H1 (cell line): ENCODE results near the gene SLC13A5. TPM values are rescaled to one million over a fixed set of nuclear protein-coding genes. Genes with fewer than 3 reads are reported as not detected.

Experiments
- CTCF ChIA-PET: fragments of 300-600 bp; sonication (Branson Sonifier 250); formaldehyde crosslinking; loops from one replicate; lab custom pipeline; 2021; ENCODE audit not compliant: partially characterized antibody; lab: Charles Lee
- POLR2A ChIA-PET: fragments of 300-600 bp; sonication (Branson Sonifier 250); formaldehyde crosslinking; loops from one replicate; lab custom pipeline; 2021; ENCODE audit warnings: inconsistent platforms; ENCODE audit not compliant: partially characterized antibody; lab: Charles Lee
- DNase-seq, 2 experiments: peaks; one replicate each; pipeline versions ENCODE4 v3.0.0 to v3.0.0-alpha.2; 2010 to 2022; ENCODE audit warnings: low spot score in 2 of 2, low read depth in 1 of 2, mixed read lengths in 1 of 2
- FAIRE-seq: peaks from 2 replicates; lab custom pipeline; 2011; peaks lifted over from hg19 to GRCh38; lab: Jason Lieb, UNC
- H2AFZ ChIP-seq: 2 replicates; pipeline ENCODE4 v1.8.1; 2012; ENCODE audit warnings: low read length, inconsistent platforms
- H2AK5ac ChIP-seq: 2 replicates; pipeline ENCODE4 v1.6.1; 2013; ENCODE audit warnings: low read depth, low read length
- H2BK120ac ChIP-seq: replicated peaks from 2 replicates; pipeline ENCODE3; 2013; ENCODE audit warnings: low read depth, low read length, inconsistent platforms
- H2BK12ac ChIP-seq: 2 replicates; pipeline ENCODE4 v1.6.1; 2013; ENCODE audit warnings: low read depth, low read length
- H2BK15ac ChIP-seq: 2 replicates; pipeline ENCODE4 v1.6.1; 2013; ENCODE audit warnings: low read length
- H2BK20ac ChIP-seq: 2 replicates; pipeline ENCODE4 v1.6.1; 2013; ENCODE audit warnings: low read length
- H2BK5ac ChIP-seq: 2 replicates; pipeline ENCODE4 v1.6.1; 2013; ENCODE audit warnings: low read depth, low read length
- H3K14ac ChIP-seq: 2 replicates; pipeline ENCODE4 v1.6.1; 2013; ENCODE audit warnings: inconsistent platforms; ENCODE audit not compliant: insufficient read length
- H3K18ac ChIP-seq: 2 replicates; pipeline ENCODE4 v1.6.1; 2013; ENCODE audit warnings: low read length; ENCODE audit errors: extremely low read depth
- H3K23ac ChIP-seq: 2 replicates; pipeline ENCODE4 v1.6.1; 2013; ENCODE audit warnings: inconsistent platforms; ENCODE audit not compliant: insufficient read length
- H3K23me2 ChIP-seq: 2 replicates; pipeline ENCODE4 v1.6.1; 2013; ENCODE audit warnings: low read depth, low read length
- H3K27ac ChIP-seq: 2 replicates; pipeline ENCODE4 v1.6.1; 2011; ENCODE audit warnings: low read depth, low read length, inconsistent platforms
- H3K27me3 ChIP-seq, 4 experiments: replicated peaks in 1 of 4; 1 replicate in 1 of 4; 2 replicates in 3 of 4; pipeline versions ENCODE4 v1.6.1 to v1.8.1; 2011 to 2013; ENCODE audit warnings: low read length in 3 of 4, mild to moderate bottlenecking in 3 of 4, inconsistent platforms in 2 of 4, mixed read lengths in 2 of 4, moderate library complexity in 1 of 4; ENCODE audit not compliant: control insufficient read depth in 3 of 4, insufficient read depth in 3 of 4; ENCODE audit errors: extremely low read depth in 1 of 4
- H3K36me3 ChIP-seq, 4 experiments: 2 replicates each; pipeline versions ENCODE4 v1.6.1 to v1.8.1; 2011 to 2013; ENCODE audit warnings: mild to moderate bottlenecking in 4 of 4, low read length in 3 of 4, moderate library complexity in 2 of 4, control low read depth in 1 of 4, inconsistent platforms in 1 of 4; ENCODE audit not compliant: insufficient read depth in 4 of 4, control insufficient read depth in 2 of 4
- H3K4ac ChIP-seq: replicated peaks from 2 replicates; pipeline ENCODE3; 2013; ENCODE audit warnings: low read length, low read depth, mixed read lengths, inconsistent platforms; ENCODE audit not compliant: insufficient read length
- H3K4me1 ChIP-seq, 4 experiments: replicated peaks in 1 of 4; 1 replicate in 1 of 4; 2 replicates in 3 of 4; pipeline versions ENCODE4 v1.6.1 to v1.8.1; 2011 to 2013; ENCODE audit warnings: low read length in 3 of 4, inconsistent platforms in 2 of 4, mixed read lengths in 1 of 4; ENCODE audit not compliant: insufficient read depth in 4 of 4, control insufficient read depth in 3 of 4
- H3K4me2 ChIP-seq, 2 experiments: 2 replicates each; pipeline versions ENCODE4 v1.6.1 to v1.8.1; 2011 to 2013; ENCODE audit warnings: low read depth in 2 of 2, low read length in 2 of 2, control low read depth in 1 of 2, inconsistent platforms in 1 of 2, mild to moderate bottlenecking in 1 of 2; ENCODE audit not compliant: insufficient read depth in 1 of 2
- H3K4me3 ChIP-seq, 4 experiments: fragments of 200-600, 300-600 bp in 1 of 4; sonication (generic), shearing (Covaris generic), sonication (Bioruptor Twin) in 1 of 4; 2 replicates each; pipeline versions ENCODE4 v1.5.1 to v1.8.1; 2011 to 2016; ENCODE audit warnings: low read length in 4 of 4, low read depth in 3 of 4, control low read depth in 2 of 4, inconsistent platforms in 2 of 4, mild to moderate bottlenecking in 2 of 4, mixed read lengths in 1 of 4, moderate library complexity in 1 of 4; ENCODE audit not compliant: insufficient read depth in 2 of 4; ENCODE audit errors: extremely low read depth in 1 of 4
- H3K56ac ChIP-seq: replicated peaks from 2 replicates; pipeline ENCODE3; 2013; ENCODE audit warnings: low read depth, mild to moderate bottlenecking, mixed read lengths, low read length, inconsistent platforms; ENCODE audit not compliant: insufficient read length
- H3K79me1 ChIP-seq: 2 replicates; pipeline ENCODE4 v1.6.1; 2013; ENCODE audit warnings: low read depth, low read length, control low read depth
- H3K79me2 ChIP-seq, 2 experiments: 2 replicates each; pipeline versions ENCODE4 v1.6.1 to v1.8.1; 2012 to 2013; ENCODE audit warnings: low read length in 2 of 2, mild to moderate bottlenecking in 2 of 2, inconsistent platforms in 1 of 2; ENCODE audit not compliant: insufficient read depth in 2 of 2, control insufficient read depth in 1 of 2
- H3K9ac ChIP-seq, 4 experiments: replicated peaks in 1 of 4; 1 replicate in 1 of 4; 2 replicates in 3 of 4; pipeline versions ENCODE4 v1.6.1 to v1.8.1; 2011 to 2013; ENCODE audit warnings: low read depth in 3 of 4, low read length in 3 of 4, control low read depth in 2 of 4, mild to moderate bottlenecking in 2 of 4, moderate library complexity in 2 of 4, inconsistent platforms in 1 of 4; ENCODE audit errors: extremely low read depth in 1 of 4
- H3K9me3 ChIP-seq, 2 experiments: 2 replicates each; pipeline versions ENCODE4 v1.6.1 to v1.8.1; 2012 to 2013; ENCODE audit warnings: mild to moderate bottlenecking in 2 of 2, moderate library complexity in 2 of 2, control low read depth in 1 of 2, inconsistent platforms in 1 of 2, low read depth in 1 of 2, low read length in 1 of 2, mixed read lengths in 1 of 2; ENCODE audit not compliant: insufficient read depth in 2 of 2
- H4K20me1 ChIP-seq, 2 experiments: replicated peaks in 1 of 2; 2 replicates each; pipeline versions ENCODE3 to v1.8.1; 2011 to 2013; ENCODE audit warnings: inconsistent platforms in 2 of 2, low read length in 2 of 2, mild to moderate bottlenecking in 1 of 2; ENCODE audit not compliant: insufficient read depth in 2 of 2, control insufficient read depth in 1 of 2
- H4K5ac ChIP-seq: 2 replicates; pipeline ENCODE4 v1.6.1; 2013; ENCODE audit warnings: low read length, low read depth, mixed read lengths, inconsistent platforms; ENCODE audit not compliant: insufficient read length
- H4K8ac ChIP-seq: 2 replicates; pipeline ENCODE4 v1.8.0; 2013; ENCODE audit warnings: mild to moderate bottlenecking, moderate library complexity, low read length, inconsistent platforms; ENCODE audit not compliant: insufficient read depth; ENCODE audit errors: extremely low read depth
- H4K91ac ChIP-seq: replicated peaks from 2 replicates; pipeline ENCODE3; 2013; ENCODE audit warnings: low read length, mixed read lengths, inconsistent platforms; ENCODE audit not compliant: insufficient read length
- ASH2L ChIP-seq: fragments of 200-600, 300-600 bp; sonication (generic); IDR thresholded peaks from one replicate; pipeline ENCODE4 v1.7.1; 2017; ENCODE audit warnings: low read length
- BCL11A ChIP-seq, 2 experiments: IDR thresholded peaks; one replicate each; pipeline ENCODE4 v1.6.1; 2011; ENCODE audit warnings: low read depth in 2 of 2, low read length in 2 of 2, mild to moderate bottlenecking in 2 of 2
- CBX5 ChIP-seq: fragments of 300-800, 300-1000 bp; sonication (generic); IDR thresholded peaks from 2 replicates; pipeline ENCODE4 v1.7.1; 2016; ENCODE audit warnings: antibody characterized with exemption, low read length, low read depth
- CBX8 ChIP-seq: fragments of 300-800, 300-1000 bp; sonication (generic); IDR thresholded peaks from 2 replicates; pipeline ENCODE4 v1.7.1; 2016; ENCODE audit warnings: low read depth, low read length, borderline replicate concordance
- CREB1 ChIP-seq: IDR thresholded peaks from 2 replicates; pipeline ENCODE4 v1.6.1; 2012; ENCODE audit warnings: inconsistent platforms
- EZH2 ChIP-seq: fragments of 200-600 bp; sonication (generic); IDR thresholded peaks from 2 replicates; pipeline ENCODE4 v1.7.1; 2012; ENCODE audit warnings: low read depth, mild to moderate bottlenecking, moderate library complexity, low read length, inconsistent platforms; ENCODE audit not compliant: severe bottlenecking
- FOSL1 ChIP-seq: IDR thresholded peaks from 2 replicates; pipeline ENCODE4 v1.6.1; 2011; ENCODE audit warnings: mild to moderate bottlenecking, low read depth, low read length, moderate library complexity; ENCODE audit not compliant: insufficient read depth
- KDM5A ChIP-seq: fragments of 200-600 bp; IDR thresholded peaks from 2 replicates; pipeline ENCODE4 v1.7.1; 2012; ENCODE audit warnings: mild to moderate bottlenecking, low read length, inconsistent platforms, mixed read lengths
- RXRA ChIP-seq: IDR thresholded peaks from 2 replicates; pipeline ENCODE4 v1.6.1; 2011; ENCODE audit warnings: low read depth, mild to moderate bottlenecking, low read length, moderate library complexity; ENCODE audit not compliant: insufficient read depth
- SAP30 ChIP-seq: fragments of 300-600 bp; sonication (generic); IDR thresholded peaks from 2 replicates; pipeline ENCODE4 v1.7.1; 2012; ENCODE audit warnings: low read length, moderate library complexity, mild to moderate bottlenecking, inconsistent platforms; ENCODE audit not compliant: insufficient read depth, insufficient replicate concordance
- SP2 ChIP-seq: IDR thresholded peaks from 2 replicates; pipeline ENCODE4 v1.6.1; 2012; ENCODE audit warnings: mild to moderate bottlenecking, low read length, inconsistent platforms
- SP4 ChIP-seq: IDR thresholded peaks from 2 replicates; pipeline ENCODE4 v1.6.1; 2012; ENCODE audit warnings: low read length, inconsistent platforms
- TAF7 ChIP-seq: optimal IDR thresholded peaks from 2 replicates; pipeline ENCODE3; 2011; ENCODE audit warnings: low read depth, mild to moderate bottlenecking, inconsistent platforms, low read length, moderate library complexity, borderline replicate concordance
- TBP ChIP-seq: IDR thresholded peaks from 2 replicates; pipeline ENCODE4 v1.6.1; 2011; ENCODE audit warnings: low read depth, low read length, improper control_type of control experiment
- WGBS, 2 experiments: shearing (Covaris generic) in 1 of 2; methylation state at CpG; one replicate each; pipeline versions ENCODE4 v1.1.6 to v1.1.7; 2013 to 2015; ENCODE audit warnings: low lambda C conversion rate in 2 of 2, mixed read lengths in 2 of 2, inconsistent platforms in 1 of 2, low coverage in 1 of 2, missing lambda C conversion rate in 1 of 2; ENCODE audit not compliant: insufficient replicate concordance in 2 of 2, insufficient coverage in 1 of 2, insufficient read length in 1 of 2; ENCODE audit errors: extremely low coverage in 1 of 2, missing lambda C conversion rate in 1 of 2; 5-methylcytosine and 5-hydroxymethylcytosine counted together
- polyA plus RNA-seq, 7 experiments: library from polyadenylated mRNA; depleted of rRNA in 3 of 7; stranded (reverse) in 5 of 7; unstranded in 2 of 7; fragments of >200 nt in 5 of 7; fragments of 200-250 nt in 2 of 7; gene quantifications; 1 replicate in 5 of 7; 2 replicates in 1 of 7; 4 replicates in 1 of 7; pipeline versions ENCODE4 v1.2.1 to v1.2.3, GENCODE V29; 2011 to 2013; ENCODE audit warnings: missing spikeins in 2 of 7, mixed read lengths in 2 of 7
- total RNA-seq: library from RNA; stranded (reverse); fragmentation: NEBNext Ultra II Directional; extraction: Animal tissue kit (Norgen Biotek cat#: 25700); gene quantifications from 2 replicates; pipeline ENCODE4 v1.2.1, GENCODE V29; 2021

Gene SLC13A5
- total and polyA plus RNA-seq, 2 of the 8 experiments (the other 6 are each of a cell fraction or from before 2014, with no cell fraction given) = 2.1 to 2.6 TPM

DNA sequence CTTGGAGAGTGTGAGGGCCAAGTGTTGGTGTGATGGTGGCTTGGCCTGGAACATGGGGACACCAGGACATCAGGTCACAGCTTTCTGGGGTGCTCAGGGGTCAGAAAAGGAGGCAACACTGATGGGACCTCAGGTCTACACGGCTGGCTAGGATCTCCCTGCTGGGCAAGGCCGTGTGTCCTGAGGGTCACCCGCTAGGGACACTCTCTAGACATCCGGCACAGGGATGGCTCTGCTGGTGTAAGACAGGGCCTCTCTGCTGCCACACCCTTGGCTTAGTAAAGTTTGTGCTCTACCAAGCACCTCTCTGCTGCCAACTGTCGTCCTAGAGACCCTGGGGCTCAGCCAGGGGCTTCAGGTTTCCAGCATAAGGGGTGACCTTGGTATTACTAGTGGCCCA is 16.3 kb downstream of the SLC13A5 start:
- 91% methylated on average over 5 of the region's 5 CpGs; no CpG with 5 or more reads in 1 of the 2 experiments for WGBS, 2 experiments
- FAIRE-seq = no peak
- CTCF ChIA-PET = interaction anchor here (0.8 to 2.4 kb wide), 5 partner anchors 11 to 151 kb away, joined by 3 to 15 read pairs (median 3); no protein-coding TSS in a partner anchor
- TF ChIP-seq TBP (no peak), ASH2L (no peak), SAP30 (no peak), KDM5A (no peak), TAF7 (no peak), FOSL1 (no peak), SP4 (no peak), CBX5 (no peak), EZH2 (no peak), SP2 (no peak), CBX8 (no peak), CREB1 (no peak), BCL11A (IDR thresholded peaks at IDR 0.05; ENCODE audit: low read depth in 2 of 2, low read length in 2 of 2) (no peak), RXRA (no peak)

More for the DNA sequence above, 16.3 kb downstream of the SLC13A5 start:
- Histone ChIP-seq H4K5ac (no peak overlapping the region), H3K79me1 (no peaks in the 10 kb centered on the region), H3K4ac (no peak overlapping the region), H2BK15ac (no peak overlapping the region), H3K9ac (no peak overlapping the region; a peak in 1 of 7 replicates), H3K23me2 (peaks cover 3% of the 10 kb centered on the region; the same call in 1 of the 2 replicates), H3K36me3 (no peaks in the 10 kb centered on the region), H3K9me3 (no peaks in the 10 kb centered on the region), H3K4me3 (no peak overlapping the region), H3K23ac (no peak overlapping the region), H3K18ac (no peak overlapping the region), H3K14ac (no peak overlapping the region), H4K91ac (no peak overlapping the region), H2AFZ (no peak overlapping the region), H3K27ac (no peak overlapping the region), H2BK120ac (no peak overlapping the region), H2BK20ac (no peak overlapping the region), H2BK5ac (no peak overlapping the region), H4K20me1 (peaks cover 0 to 2% of the 10 kb centered on the region in 2 experiments), H3K79me2 (no peaks in the 10 kb centered on the region), H2AK5ac (no peak overlapping the region), H3K56ac (no peak overlapping the region), H3K27me3 (no peaks in the 10 kb centered on the region; a peak in 1 of 7 replicates), H3K4me1 (no peaks in the 10 kb centered on the region; a peak in 1 of 7 replicates), H2BK12ac (no peak overlapping the region), H3K4me2 (no peak overlapping the region), H4K8ac (no peak overlapping the region)
- POLR2A ChIA-PET = no interaction called here
- DNase-seq = no peak
